Psoas muscle (tissue), 8 donors: Measurements from ENCODE around the gene TENM4. TPM values are rescaled to one million over a fixed set of nuclear protein-coding genes. Genes with fewer than 3 reads are reported as not detected.

Experiments used
- ATAC-seq, 4 donors: fragments of 200-7000 bp; cut with Tn5 transposase; one replicate each; pipeline ENCODE4 v1.9.1; 2020; ENCODE audit warnings: moderate library complexity in 3 of 4, mild to moderate bottlenecking in 2 of 4
- DNase-seq, 2 donors: peaks; one replicate each; pipeline ENCODE4 v3.0.0-alpha.2; 2020
- H3K27ac ChIP-seq: fragments of 200-600 bp; one replicate; pipeline ENCODE4 v1.8.0; 2022
- H3K27me3 ChIP-seq, 3 donors: fragments of 200-600 bp in 1 of 3; one replicate each; pipeline versions ENCODE4 v1.6.1 to v1.8.0; 2013 to 2022; ENCODE audit warnings: low read length in 2 of 3, mild to moderate bottlenecking in 2 of 3, moderate library complexity in 1 of 3; ENCODE audit not compliant: insufficient read depth in 3 of 3
- H3K36me3 ChIP-seq, 2 donors: fragments of 200-600 bp in 1 of 2; one replicate each; pipeline versions ENCODE4 v1.6.1 to v1.8.0; 2013 to 2022; ENCODE audit warnings: low read depth in 1 of 2, mild to moderate bottlenecking in 1 of 2, moderate library complexity in 1 of 2; ENCODE audit not compliant: insufficient read depth in 1 of 2
- H3K4me1 ChIP-seq: fragments of 200-600 bp; one replicate; pipeline ENCODE4 v1.8.0; 2022
- H3K4me3 ChIP-seq: fragments of 200-600 bp; one replicate; pipeline ENCODE4 v1.8.0; 2022; ENCODE audit warnings: mild to moderate bottlenecking
- H3K9me3 ChIP-seq: fragments of 200-600 bp; one replicate; pipeline ENCODE4 v1.8.0; 2022
- CTCF ChIP-seq: fragments of 200-600 bp; IDR thresholded peaks from one replicate; pipeline ENCODE4 v1.8.0; 2022; ENCODE audit warnings: antibody characterized with exemption
- WGBS, 3 donors: extraction: QIAGEN DNeasy Blood & Tissue Kit; methylation state at CpG; one replicate each; pipeline versions ENCODE4 v1.1.6 to v1.1.7; 2013; 5-methylcytosine and 5-hydroxymethylcytosine counted together
- intact Hi-C, 2 donors: fragments of 100-400 bp; cut with DNase I; formaldehyde crosslinking; loops; one replicate each; pipeline versions ENCODE4 v1.11.0 to v1.14.2; 2022
- polyA plus RNA-seq, 3 donors: library from polyadenylated mRNA; stranded (reverse); fragments of 200-250 nt; gene quantifications; one replicate each; pipeline ENCODE4 v1.2.3, GENCODE V29; 2013
- total RNA-seq, 4 donors: library from RNA; stranded (reverse); fragmentation: NEBNext Ultra II Directional in 2 of 4; extraction: Animal tissue kit (Norgen Biotek cat#: 25700) in 2 of 4; gene quantifications; one replicate each; pipeline versions ENCODE4 v1.2.1 to v1.2.4, GENCODE V29; 2021 to 2023
- donor health status: healthy with polysubstance abuse.
- donor health status: DM: no; HTN: no; CAD: no; lungs with moderate emphysema.
- donor health status: Bipolar disorder and iron deficiency.
- donor health status: healthy.
- donor health status: DM: yes; HTN: yes; CAD: no.
- donor health status: DM: no; HTN: no; CAD: no.
- donor health status: DM: no; HTN: no; CAD: no.
- donor health status: DM: yes; HTN: yes; CAD: no.

Gene TENM4
- total and polyA plus RNA-seq, 7 donors: 0.05 to 1.7 (median 0.48) TPM

- no peaks in the 10 kb centered on the region for H3K36me3 ChIP-seq
- H3K4me3 ChIP-seq: no peak overlapping the region
- intact Hi-C loops: no loop called here
- DNase-seq (no peak), ATAC-seq (no peak)
- H3K4me1 ChIP-seq: no peaks in the 10 kb centered on the region
- WGBS, 3 donors: 67 to 79% (median 69%) methylated on average over 5 of the region's 5 CpGs
- no peak for TF ChIP-seq CTCF
- H3K9me3 ChIP-seq: no peaks in the 10 kb centered on the region
- H3K27me3 ChIP-seq: no peaks in the 10 kb centered on the region
- no peak overlapping the region for H3K27ac ChIP-seq
These were observed 17.9 kb upstream of the TENM4 start for GRCh38 chr11:79458709-79459108.

- Histone ChIP-seq H3K4me1 (no peaks in the 10 kb centered on the region), H3K9me3 (no peaks in the 10 kb centered on the region), H3K4me3 (no peak overlapping the region), H3K27me3 (no peaks in the 10 kb centered on the region), H3K36me3 (no peaks in the 10 kb centered on the region), H3K27ac (no peak overlapping the region)
- intact Hi-C loops: no loop called here
- ATAC-seq (no peak), DNase-seq (no peak)
- no peak for TF ChIP-seq CTCF
- 50 to 58% (median 56%) methylated on average over 4 of the region's 4 CpGs for WGBS, 3 donors
These were observed 15.7 kb upstream of the TENM4 start for GRCh38 chr11:79456501-79456900.

- intact Hi-C loops: no loop called here
- H3K36me3 ChIP-seq: no peaks in the 10 kb centered on the region
- H3K27me3 ChIP-seq: no peaks in the 10 kb centered on the region
- ATAC-seq (no peak), DNase-seq (no peak)
- no peak overlapping the region for H3K27ac ChIP-seq
- no peak for TF ChIP-seq CTCF
- no peaks in the 10 kb centered on the region for H3K4me1 ChIP-seq
- no peak overlapping the region for H3K4me3 ChIP-seq
- no peaks in the 10 kb centered on the region for H3K9me3 ChIP-seq
These were observed 12.8 kb upstream of the TENM4 start for GRCh38 chr11:79453617-79454016.

- no peak for DNase-seq
- 76 to 91% (median 86%) methylated on average over 5 of the region's 5 CpGs for WGBS, 3 donors
- intact Hi-C loops: loop anchor here in 1 of 2 donors (10.0 kb wide), 1 partner anchor 94 kb away; no protein-coding TSS in a partner anchor
- no peak for TF ChIP-seq CTCF
- Histone ChIP-seq H3K9me3 (no peaks in the 10 kb centered on the region), H3K4me3 (no peak overlapping the region), H3K36me3 (no peaks in the 10 kb centered on the region), H3K27me3 (peaks cover 0 to 10% (median 5%) of the 10 kb centered on the region in 3 donors), H3K27ac (no peak overlapping the region), H3K4me1 (no peaks in the 10 kb centered on the region)
- no peak for ATAC-seq
These were observed 8.2 kb upstream of the TENM4 start for GRCh38 chr11:79449040-79449439.

- no peaks in the 10 kb centered on the region for H3K36me3 ChIP-seq
- 54 to 61% (median 54%) methylated on average over 5 of the region's 5 CpGs for WGBS, 3 donors
- intact Hi-C loops: loop anchor here in 1 of 2 donors (10.0 kb wide), 1 partner anchor 92 kb away; no protein-coding TSS in a partner anchor
These were observed 6.4 kb upstream of the TENM4 start for GRCh38 chr11:79447038-79447786.

More at GRCh38 chr11:79447038-79447786, 6.4 kb upstream of the TENM4 start:
- no peak for DNase-seq
- H3K4me3 ChIP-seq: no peak overlapping the region
- H3K27me3 ChIP-seq: peaks cover 8 to 29% (median 9%) of the 10 kb centered on the region in 3 donors
- no peaks in the 10 kb centered on the region for H3K9me3 ChIP-seq
- TF ChIP-seq CTCF: no peak
- no peak overlapping the region for H3K27ac ChIP-seq
- H3K4me1 ChIP-seq: no peaks in the 10 kb centered on the region
- ATAC-seq: no peak
